ENCODE data around the gene SFR1. TPM values are rescaled to one million over a fixed set of nuclear protein-coding genes. Genes with fewer than 3 reads are reported as not detected.

Gene SFR1
- total RNA-seq, result 1 to 10 TPM; 3.5 to 5.6 (median 3.9) TPM
- 1 to 10 TPM; 4.1 to 9.6 (median 5.5) TPM for polyA plus RNA-seq
- long read RNA-seq, donor 1, partial matches to known transcripts, result 0 of 5 reads
- long read RNA-seq, donor 1, other reads (novel, unspliced or antisense), result 0 of 5 reads
- long read RNA-seq, donor 2, partial matches to known transcripts, result 0 of 9 reads
- long read RNA-seq, donor 2, other reads (novel, unspliced or antisense), result 0 of 9 reads

- ATAC-seq (peak; percentile 96 to 97 (median 96)), DNase-seq (peak; percentile 99)
- TF ChIP-seq CTCF (IDR thresholded peaks at IDR 0.05), result peak; percentile 58
- no peaks in the 10 kb centered on the region for H3K27me3 ChIP-seq (ENCODE audit: insufficient read depth in 3 of 3, low read length in 2 of 3)
- intact Hi-C loops (cut with DNase I), result loop anchor here (5.0 to 10.0 kb wide), 5 partner anchors 94 to 237 kb away; partner anchors contain the start of genes GSTO1 (in 1 of the 2) and SLK (in 1 of the 2)
- 0% methylated on average over 47 to 67 of the region's 67 CpGs for WGBS, 3 donors
- peak within 1 kb of the TSS; percentile 98 for H3K27ac ChIP-seq
- peak within 1 kb of the TSS; percentile 85 for H3K4me3 ChIP-seq
- peaks cover 0 to 14% of the 10 kb centered on the region in 2 donors for H3K36me3 ChIP-seq (ENCODE audit: insufficient read depth in 1 of 2, low read depth in 1 of 2)
- H3K9me3 ChIP-seq, result no peaks in the 10 kb centered on the region
- peaks cover 12% of the 10 kb centered on the region for H3K4me1 ChIP-seq
Observed at GRCh38 chr10:104121485-104122224, at the start of gene SFR1. Gene SFR1 (plus strand): TSS chr10:104122171. CDS start chr10:104122184, 13 bp downstream.

GRCh38 chr10:104072786-104073185, 49.2 kb upstream of the SFR1 start:
- H3K4me3 ChIP-seq, result no peak overlapping the region
- no peak overlapping the region for H3K27ac ChIP-seq
- 62 to 75% (median 72%) methylated on average over 5 of the region's 5 CpGs for WGBS, 3 donors
- intact Hi-C loops (cut with DNase I), result no loop called here
- H3K9me3 ChIP-seq, result no peaks in the 10 kb centered on the region
- TF ChIP-seq CTCF (IDR thresholded peaks at IDR 0.05), result no peak
- ATAC-seq (no peak), DNase-seq (no peak)
- H3K4me1 ChIP-seq, result no peaks in the 10 kb centered on the region
- no peaks in the 10 kb centered on the region for H3K36me3 ChIP-seq (ENCODE audit: insufficient read depth in 1 of 2, low read depth in 1 of 2)
- peaks cover 0 to 5% (median 3%) of the 10 kb centered on the region in 3 donors for H3K27me3 ChIP-seq (ENCODE audit: insufficient read depth in 3 of 3, low read length in 2 of 3)

- intact Hi-C loops (cut with DNase I), result no loop called here
- WGBS, 3 donors, result 82 to 84% (median 84%) methylated on average over 6 of the region's 6 CpGs
Observed at GRCh38 chr10:104074505-104074904, 47.5 kb upstream of the SFR1 start.

GRCh38 chr10:104076743-104077160, 45.2 kb upstream of the SFR1 start:
- intact Hi-C loops (cut with DNase I), result no loop called here
- no peak overlapping the region for H3K27ac ChIP-seq
- no peaks in the 10 kb centered on the region for H3K36me3 ChIP-seq (ENCODE audit: insufficient read depth in 1 of 2, low read depth in 1 of 2)
- ATAC-seq, result peak in 2 of 4 donors; percentile 40 to 43
- TF ChIP-seq CTCF (IDR thresholded peaks at IDR 0.05), result no peak
- peak in 1 of 2 donors; percentile 28 for DNase-seq
- 13 to 17% (median 14%) methylated on average over 3 of the region's 3 CpGs for WGBS, 3 donors
- H3K9me3 ChIP-seq, result no peaks in the 10 kb centered on the region
- H3K4me1 ChIP-seq, result no peaks in the 10 kb centered on the region
- H3K27me3 ChIP-seq (ENCODE audit: insufficient read depth in 3 of 3, low read length in 2 of 3), result peaks cover 0 to 5% (median under 1%) of the 10 kb centered on the region in 3 donors
- H3K4me3 ChIP-seq, result no peak overlapping the region

More at GRCh38 chr10:104074505-104074904, 47.5 kb upstream of the SFR1 start:
- TF ChIP-seq CTCF (IDR thresholded peaks at IDR 0.05), result no peak
- ATAC-seq, result no peak
- no peak for DNase-seq
- Histone ChIP-seq H3K4me3 (no peak overlapping the region), H3K27me3 (ENCODE audit: insufficient read depth in 3 of 3, low read length in 2 of 3) (peaks cover 0 to 5% (median 3%) of the 10 kb centered on the region in 3 donors), H3K27ac (no peak overlapping the region), H3K36me3 (ENCODE audit: insufficient read depth in 1 of 2, low read depth in 1 of 2) (no peaks in the 10 kb centered on the region), H3K9me3 (no peaks in the 10 kb centered on the region), H3K4me1 (no peaks in the 10 kb centered on the region)
